Neuronal stem cell (in vitro differentiated cells): ENCODE results near the gene ALPP.
"Not testable (repeated sequence)": the region's sequence is repeated elsewhere in the genome, so short reads cannot be mapped to it uniquely, and the experiment has no call there.

Experiments
- DNase-seq: peaks from one replicate; pipeline ENCODE4 v3.0.0-alpha.2; 2013; ENCODE audit warnings: low spot score
- H2AFZ ChIP-seq: one replicate; pipeline ENCODE4 v1.6.1; 2013; ENCODE audit warnings: mild to moderate bottlenecking, low read length, inconsistent platforms
- H2AK5ac ChIP-seq: 2 replicates; pipeline ENCODE4 v1.6.1; 2013; ENCODE audit warnings: low read depth, mild to moderate bottlenecking, inconsistent platforms, low read length, moderate library complexity, mixed read lengths
- H2BK120ac ChIP-seq: 2 replicates; pipeline ENCODE4 v1.6.1; 2013; ENCODE audit warnings: low read depth, mild to moderate bottlenecking, inconsistent platforms, low read length, moderate library complexity, mixed read lengths
- H2BK12ac ChIP-seq: one replicate; pipeline ENCODE4 v1.6.1; 2013; ENCODE audit warnings: low read length, inconsistent platforms
- H2BK15ac ChIP-seq: 2 replicates; pipeline ENCODE4 v1.6.1; 2013; ENCODE audit warnings: mild to moderate bottlenecking, low read length, inconsistent platforms, mixed read lengths
- H2BK5ac ChIP-seq: one replicate; pipeline ENCODE4 v1.6.1; 2013; ENCODE audit warnings: inconsistent platforms, mild to moderate bottlenecking, low read length, moderate library complexity
- H3K14ac ChIP-seq: one replicate; pipeline ENCODE4 v1.6.1; 2013; ENCODE audit warnings: low read length, inconsistent platforms
- H3K18ac ChIP-seq: 2 replicates; pipeline ENCODE4 v1.6.1; 2013; ENCODE audit warnings: low read length, inconsistent platforms
- H3K23ac ChIP-seq: 2 replicates; pipeline ENCODE4 v1.6.1; 2013; ENCODE audit warnings: low read depth, mild to moderate bottlenecking, mixed read lengths, low read length, inconsistent platforms; ENCODE audit not compliant: poor library complexity
- H3K27ac ChIP-seq: replicated peaks from 3 replicates; pipeline ENCODE4 v1.5.1; 2013; ENCODE audit warnings: low read length, inconsistent platforms
- H3K27me3 ChIP-seq, 3 experiments: 2 replicates each; pipeline ENCODE4 v1.6.1; 2013; ENCODE audit warnings: low read length in 3 of 3, mild to moderate bottlenecking in 2 of 3, inconsistent platforms in 1 of 3, low read depth in 1 of 3, mixed read lengths in 1 of 3, moderate library complexity in 1 of 3; ENCODE audit not compliant: control insufficient read depth in 3 of 3, insufficient read depth in 3 of 3
- H3K36me3 ChIP-seq, 2 donors: replicated peaks in 1 of 2; 2 replicates each; pipeline ENCODE4 v1.6.1; 2013; ENCODE audit warnings: low read length in 2 of 2; ENCODE audit not compliant: control insufficient read depth in 2 of 2, insufficient read depth in 2 of 2
- H3K4ac ChIP-seq: 2 replicates; pipeline ENCODE4 v1.6.1; 2013; ENCODE audit warnings: inconsistent platforms, mild to moderate bottlenecking, low read length, moderate library complexity
- H3K4me1 ChIP-seq, 2 donors: 1 replicate in 1 of 2; 2 replicates in 1 of 2; pipeline ENCODE4 v1.6.1; 2013; ENCODE audit warnings: low read length in 2 of 2, low read depth in 1 of 2; ENCODE audit not compliant: control insufficient read depth in 2 of 2, insufficient read depth in 1 of 2
- H3K4me2 ChIP-seq: one replicate; pipeline ENCODE4 v1.6.1; 2013; ENCODE audit warnings: mild to moderate bottlenecking, low read length, inconsistent platforms; ENCODE audit not compliant: insufficient read depth, poor library complexity, severe bottlenecking
- H3K4me3 ChIP-seq, 2 donors: 2 replicates each; pipeline ENCODE4 v1.5.1; 2013; ENCODE audit warnings: low read length in 2 of 2, mild to moderate bottlenecking in 2 of 2, inconsistent platforms in 1 of 2, moderate library complexity in 1 of 2
- H3K79me1 ChIP-seq: one replicate; pipeline ENCODE4 v1.6.1; 2013; ENCODE audit warnings: low read depth, mild to moderate bottlenecking, inconsistent platforms, low read length, moderate library complexity
- H3K9ac ChIP-seq: one replicate; pipeline ENCODE4 v1.6.1; 2013; ENCODE audit warnings: mild to moderate bottlenecking, low read depth, low read length, inconsistent platforms; ENCODE audit not compliant: poor library complexity
- H3K9me3 ChIP-seq, 2 donors: replicated peaks in 1 of 2; 2 replicates each; pipeline versions ENCODE3 to v1.6.1; 2013; ENCODE audit warnings: low read length in 2 of 2, mild to moderate bottlenecking in 2 of 2, inconsistent platforms in 1 of 2, low read depth in 1 of 2, mixed read lengths in 1 of 2, moderate library complexity in 1 of 2; ENCODE audit not compliant: control insufficient read depth in 2 of 2, insufficient read depth in 1 of 2
- H4K8ac ChIP-seq: one replicate; pipeline ENCODE4 v1.6.1; 2013; ENCODE audit warnings: low read depth, mild to moderate bottlenecking, inconsistent platforms, low read length, moderate library complexity
- H4K91ac ChIP-seq: one replicate; pipeline ENCODE4 v1.6.1; 2013; ENCODE audit warnings: low read length, low read depth, mild to moderate bottlenecking, inconsistent platforms; ENCODE audit not compliant: poor library complexity
- WGBS, 2 donors: extraction: QIAGEN DNeasy Blood & Tissue Kit; methylation state at CpG; one replicate each; pipeline ENCODE4 v1.1.7; 2013; ENCODE audit warnings: missing lambda C conversion rate in 2 of 2, mixed read lengths in 1 of 2; ENCODE audit not compliant: insufficient read length in 2 of 2, insufficient replicate concordance in 1 of 2; ENCODE audit errors: extremely low coverage in 2 of 2; 5-methylcytosine and 5-hydroxymethylcytosine counted together

Gene ALPP

GRCh38 chr2:232364806-232365594 lies 13.6 kb upstream of the ALPP start:
- H3K4me1 ChIP-seq, H3K23ac ChIP-seq, H3K79me1 ChIP-seq, H2BK15ac ChIP-seq, H3K27me3 ChIP-seq, H2AFZ ChIP-seq, H2BK12ac ChIP-seq, DNase-seq, H3K9ac ChIP-seq, H2AK5ac ChIP-seq, H3K36me3 ChIP-seq, H3K4me2 ChIP-seq, H3K27ac ChIP-seq, H2BK120ac ChIP-seq, H3K18ac ChIP-seq, H3K4ac ChIP-seq, H4K91ac ChIP-seq, H3K9me3 ChIP-seq, H3K4me3 ChIP-seq, H4K8ac ChIP-seq, H3K14ac ChIP-seq, H2BK5ac ChIP-seq: not testable (repeated sequence)
- WGBS, 2 donors = no CpG with 5 or more reads among the region's 18 CpGs

GRCh38 chr2:232365621-232366321 lies 12.8 kb upstream of the ALPP start:
- Histone ChIP-seq H3K9me3 (no peaks in the 10 kb centered on the region), H3K18ac (no peak overlapping the region), H2BK12ac (no peak overlapping the region), H2AFZ (no peak overlapping the region), H2AK5ac (no peak overlapping the region), H2BK120ac (no peak overlapping the region), H3K4me1 (peaks cover 1 to 2% of the 10 kb centered on the region in 2 donors), H3K4me3 (no peak overlapping the region), H3K36me3 (no peaks in the 10 kb centered on the region), H3K9ac (no peak overlapping the region), H3K4ac (no peak overlapping the region), H3K14ac (no peak overlapping the region), H4K8ac (no peak overlapping the region), H4K91ac (no peak overlapping the region), H2BK5ac (no peak overlapping the region), H3K79me1 (no peaks in the 10 kb centered on the region), H3K27me3 (peaks cover 0 to 9% (median 0%) of the 10 kb centered on the region in 3 experiments), H3K23ac (no peak overlapping the region), H2BK15ac (no peak overlapping the region), H3K27ac (no peak overlapping the region), H3K4me2 (no peak overlapping the region)
- no CpG with 5 or more reads among the region's 20 CpGs for WGBS, 2 donors
- DNase-seq = no peak

- not testable (repeated sequence) for H3K27ac ChIP-seq, H2AFZ ChIP-seq, H4K8ac ChIP-seq, H3K18ac ChIP-seq, H3K14ac ChIP-seq, H3K27me3 ChIP-seq, H3K36me3 ChIP-seq, H3K4me3 ChIP-seq, H2BK12ac ChIP-seq, DNase-seq, H2BK5ac ChIP-seq, H4K91ac ChIP-seq, H3K4ac ChIP-seq, H3K9ac ChIP-seq, H2BK120ac ChIP-seq, H3K23ac ChIP-seq, H3K79me1 ChIP-seq, H2BK15ac ChIP-seq, H3K9me3 ChIP-seq, H2AK5ac ChIP-seq, H3K4me2 ChIP-seq, H3K4me1 ChIP-seq
- WGBS, 2 donors = no CpG with 5 or more reads among the region's 23 CpGs
These were observed 12.1 kb upstream of the ALPP start for GRCh38 chr2:232366461-232366860.

- no peak overlapping the region for H3K4me3 ChIP-seq
- H3K9me3 ChIP-seq = no peaks in the 10 kb centered on the region
- no CpG with 5 or more reads among the region's 7 CpGs for WGBS, 2 donors
- H2AK5ac ChIP-seq = peak overlapping the region; percentile 63
- H3K23ac ChIP-seq = no peak overlapping the region
- no peak overlapping the region for H2BK12ac ChIP-seq
- no peak overlapping the region for H3K4me2 ChIP-seq
- no peak overlapping the region for H2AFZ ChIP-seq
- peaks cover 0 to 9% (median 0%) of the 10 kb centered on the region in 3 experiments for H3K27me3 ChIP-seq
- no peak overlapping the region for H3K27ac ChIP-seq
- H4K8ac ChIP-seq = no peak overlapping the region
- H3K18ac ChIP-seq = no peak overlapping the region
- H3K9ac ChIP-seq = no peak overlapping the region
- no peak overlapping the region for H2BK15ac ChIP-seq
- DNase-seq = no peak
- H4K91ac ChIP-seq = no peak overlapping the region
- H3K14ac ChIP-seq = no peak overlapping the region
- peaks cover 1 to 2% of the 10 kb centered on the region in 2 donors for H3K4me1 ChIP-seq
- no peaks in the 10 kb centered on the region for H3K79me1 ChIP-seq
- H2BK5ac ChIP-seq = no peak overlapping the region
- no peaks in the 10 kb centered on the region for H3K36me3 ChIP-seq
- no peak overlapping the region for H2BK120ac ChIP-seq
- no peak overlapping the region for H3K4ac ChIP-seq
These were observed 11.5 kb upstream of the ALPP start for GRCh38 chr2:232367016-232367415.
